ENCODE data around the gene IGF2BP2. TPM values are rescaled to one million over a fixed set of nuclear protein-coding genes. Genes with fewer than 3 reads are reported as not detected.

The IGF2BP2 gene
- total RNA-seq, 1 experiment from 2014 or later, result 133 TPM

DNA sequence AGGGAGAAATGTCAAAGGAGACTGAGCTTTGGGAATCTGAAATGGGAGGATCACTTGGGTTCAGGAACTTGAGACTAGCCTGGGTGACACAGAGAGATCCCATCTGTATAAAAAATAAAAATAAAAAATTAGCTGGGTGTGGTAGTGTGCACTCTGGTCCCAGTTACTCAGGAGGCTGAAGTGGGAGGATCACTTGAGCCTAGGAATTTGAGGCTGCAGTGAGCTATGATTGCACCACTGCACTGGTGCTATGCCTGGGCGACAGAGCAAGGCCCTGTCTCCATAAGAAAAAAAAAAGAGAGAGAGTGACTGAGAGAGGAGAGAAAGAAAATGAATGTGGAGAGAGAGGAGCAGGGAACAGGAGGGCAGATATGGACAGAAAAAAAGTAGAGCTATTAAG, 165.9 kb downstream of the IGF2BP2 start:
- H3K36me3 Mint-ChIP-seq, result peaks cover 44% of the 10 kb centered on the region
- H3K9me3 Mint-ChIP-seq, result no peaks in the 10 kb centered on the region
- no peak overlapping the region for H3K4me3 Mint-ChIP-seq
- DNase-seq (ENCODE audit: low spot score), result no peak
- TF ChIP-seq, protein P1, sequence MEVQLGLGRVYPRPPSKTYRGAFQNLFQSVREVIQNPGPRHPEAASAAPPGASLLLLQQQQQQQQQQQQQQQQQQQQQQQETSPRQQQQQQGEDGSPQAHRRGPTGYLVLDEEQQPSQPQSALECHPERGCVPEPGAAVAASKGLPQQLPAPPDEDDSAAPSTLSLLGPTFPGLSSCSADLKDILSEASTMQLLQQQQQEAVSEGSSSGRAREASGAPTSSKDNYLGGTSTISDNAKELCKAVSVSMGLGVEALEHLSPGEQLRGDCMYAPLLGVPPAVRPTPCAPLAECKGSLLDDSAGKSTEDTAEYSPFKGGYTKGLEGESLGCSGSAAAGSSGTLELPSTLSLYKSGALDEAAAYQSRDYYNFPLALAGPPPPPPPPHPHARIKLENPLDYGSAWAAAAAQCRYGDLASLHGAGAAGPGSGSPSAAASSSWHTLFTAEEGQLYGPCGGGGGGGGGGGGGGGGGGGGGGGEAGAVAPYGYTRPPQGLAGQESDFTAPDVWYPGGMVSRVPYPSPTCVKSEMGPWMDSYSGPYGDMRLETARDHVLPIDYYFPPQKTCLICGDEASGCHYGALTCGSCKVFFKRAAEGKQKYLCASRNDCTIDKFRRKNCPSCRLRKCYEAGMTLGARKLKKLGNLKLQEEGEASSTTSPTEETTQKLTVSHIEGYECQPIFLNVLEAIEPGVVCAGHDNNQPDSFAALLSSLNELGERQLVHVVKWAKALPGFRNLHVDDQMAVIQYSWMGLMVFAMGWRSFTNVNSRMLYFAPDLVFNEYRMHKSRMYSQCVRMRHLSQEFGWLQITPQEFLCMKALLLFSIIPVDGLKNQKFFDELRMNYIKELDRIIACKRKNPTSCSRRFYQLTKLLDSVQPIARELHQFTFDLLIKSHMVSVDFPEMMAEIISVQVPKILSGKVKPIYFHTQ (CRISPR knock-in tag; IDR thresholded peaks at IDR 0.05), result no peak
- no peak for TF ChIP-seq NFE2L1 (CRISPR knock-in tag; IDR thresholded peaks at IDR 0.05)
- no peak for TF ChIP-seq TEAD1 (CRISPR knock-in tag; IDR thresholded peaks at IDR 0.05)
- peak overlapping the region; percentile 60; the same call in 1 of the 2 replicates for H3K27ac Mint-ChIP-seq
- CTCF ChIA-PET, result interaction anchor here (1.6 to 2.0 kb wide), 2 partner anchors 11 to 223 kb away, joined by 4 to 40 read pairs; no protein-coding TSS in a partner anchor
- no peaks in the 10 kb centered on the region; the same call in 1 of the 2 replicates for H3K27me3 Mint-ChIP-seq (ENCODE audit: low read depth)
- no peak for ATAC-seq
- POLR2A ChIA-PET, result no interaction called here
- H3K4me1 Mint-ChIP-seq, result peaks cover 12% of the 10 kb centered on the region

DNA sequence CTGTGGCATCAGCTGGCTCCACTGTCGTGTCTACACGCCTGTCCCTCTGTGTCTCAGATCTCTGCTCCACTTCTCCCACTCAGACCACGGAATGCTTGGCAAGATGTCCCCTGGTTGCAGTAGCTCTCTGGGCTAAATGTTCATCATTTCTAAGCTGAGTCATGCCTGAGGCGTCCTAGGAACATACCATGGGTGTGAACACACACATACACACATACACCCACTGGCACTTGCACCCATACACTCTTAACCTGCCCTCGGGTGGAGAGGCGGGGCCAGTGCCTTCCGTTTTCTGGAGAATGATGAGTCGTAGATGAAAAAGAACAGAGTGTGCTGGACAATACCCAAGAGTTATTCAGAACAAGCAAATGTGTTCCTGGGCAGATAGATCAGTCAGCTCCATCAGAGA, 166.3 kb downstream of the IGF2BP2 start:
- Mint-ChIP-seq H3K36me3 (peaks cover 48% of the 10 kb centered on the region), H3K9me3 (no peaks in the 10 kb centered on the region), H3K27ac (peak overlapping the region; percentile 41; the same call in 1 of the 2 replicates), H3K4me1 (peaks cover 12% of the 10 kb centered on the region), H3K4me3 (no peak overlapping the region), H3K27me3 (ENCODE audit: low read depth) (no peaks in the 10 kb centered on the region; the same call in 1 of the 2 replicates)
- DNase-seq (ENCODE audit: low spot score) (no peak), ATAC-seq (no peak)
- TF ChIP-seq, protein P2, sequence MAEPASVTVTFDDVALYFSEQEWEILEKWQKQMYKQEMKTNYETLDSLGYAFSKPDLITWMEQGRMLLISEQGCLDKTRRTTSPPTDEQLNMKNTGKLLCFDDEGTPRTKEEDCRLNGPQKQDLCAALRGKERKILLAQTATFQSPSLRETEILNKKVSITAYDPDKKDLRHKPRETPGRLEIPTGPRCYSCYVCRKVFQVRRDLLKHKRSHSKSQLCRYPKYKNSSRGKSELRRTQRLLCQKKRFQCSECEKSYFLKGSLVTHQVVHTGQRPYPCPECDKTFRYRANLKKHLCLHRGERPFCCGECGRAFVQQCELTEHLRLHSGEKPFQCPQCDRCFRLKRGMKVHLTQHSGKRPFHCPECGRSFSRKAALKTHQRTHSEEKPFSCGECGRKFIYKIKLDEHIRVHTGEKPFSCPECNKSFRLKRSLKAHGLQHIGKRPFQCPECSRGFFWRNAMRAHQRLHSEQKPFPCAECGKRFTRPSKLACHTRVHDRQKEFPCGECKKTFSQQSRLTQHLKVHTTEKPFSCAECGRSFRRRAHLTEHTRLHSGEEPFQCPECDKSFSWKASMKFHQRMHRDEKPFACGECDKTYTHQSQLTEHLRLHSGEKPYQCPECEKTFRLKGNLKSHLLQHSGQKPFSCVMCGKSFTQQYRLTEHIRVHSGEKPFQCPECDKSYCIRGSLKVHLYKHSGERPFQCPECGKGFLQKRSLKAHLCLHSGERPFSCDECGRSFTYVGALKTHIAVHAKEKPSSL (CRISPR knock-in tag; conservative IDR thresholded peaks at IDR 0.05), result no peak
- TF ChIP-seq MYBL2 (CRISPR knock-in tag; IDR thresholded peaks at IDR 0.05) (no peak), EMX1 (CRISPR knock-in tag; IDR thresholded peaks at IDR 0.05) (no peak), RELA (CRISPR knock-in tag; IDR thresholded peaks at IDR 0.05; ENCODE audit: borderline replicate concordance) (no peak), FOXP1 (CRISPR knock-in tag; IDR thresholded peaks at IDR 0.05; ENCODE audit: borderline replicate concordance) (no peak), ETV6 (CRISPR knock-in tag; IDR thresholded peaks at IDR 0.05) (no peak), ZNF138 (CRISPR knock-in tag; conservative IDR thresholded peaks at IDR 0.05) (no peak)
- CTCF ChIA-PET, result no interaction called here
- POLR2A ChIA-PET, result interaction anchor here (0.5 kb wide), 1 partner anchor 255 kb away, joined by 5 read pairs; no protein-coding TSS in a partner anchor

DNA sequence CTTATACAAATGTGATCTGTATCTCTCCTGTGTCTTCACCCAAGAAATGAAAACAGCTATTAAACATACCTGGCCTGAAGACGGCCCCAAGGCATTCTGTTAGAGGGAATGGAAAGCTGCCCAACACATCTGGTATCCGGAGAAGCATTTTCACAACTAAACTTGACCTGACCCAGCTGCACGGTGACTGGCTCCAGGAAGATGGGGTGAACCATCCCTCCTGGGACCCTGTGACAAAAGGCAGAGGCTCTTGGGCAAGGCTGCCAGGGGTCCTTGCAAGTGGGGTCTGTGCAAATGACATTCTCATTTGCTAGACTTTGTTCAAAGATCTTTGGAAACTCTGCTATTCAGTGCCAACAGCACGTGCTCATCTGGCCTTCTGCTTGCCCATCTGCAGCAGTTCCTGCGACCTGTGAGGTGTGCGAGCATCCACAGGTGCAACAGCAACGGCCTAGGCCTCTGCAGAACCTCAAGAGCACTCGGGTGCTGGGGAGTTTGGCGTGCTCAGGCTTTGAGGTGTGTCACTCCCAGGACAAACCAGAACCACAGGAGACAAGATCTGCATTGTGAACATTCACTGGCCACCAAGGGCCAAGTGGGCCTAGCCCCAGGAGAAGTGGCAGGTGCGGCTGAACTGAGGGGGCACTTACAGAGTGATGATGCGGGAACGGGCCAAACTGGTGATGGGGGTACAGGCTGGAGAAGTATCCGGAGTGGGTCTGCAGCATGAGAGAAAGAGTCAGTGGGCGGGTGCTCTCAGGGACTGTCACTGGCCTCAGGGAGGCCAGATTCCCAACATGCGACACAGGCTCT, 166.9 kb downstream of the IGF2BP2 start:
- ATAC-seq, result no peak
- Mint-ChIP-seq H3K9me3 (no peaks in the 10 kb centered on the region), H3K4me3 (no peak overlapping the region), H3K36me3 (peaks cover 49% of the 10 kb centered on the region), H3K4me1 (peaks cover 12% of the 10 kb centered on the region), H3K27ac (0 out of 2 replicates have a peak overlapping the region, but pooled peaks have one; percentile 23), H3K27me3 (ENCODE audit: low read depth) (no peaks in the 10 kb centered on the region; the same call in 1 of the 2 replicates)
- ChIA-PET CTCF (no interaction called here), POLR2A (interaction anchor here (0.5 kb wide), 1 partner anchor 255 kb away, joined by 5 read pairs; no protein-coding TSS in a partner anchor)
- DNase-seq (ENCODE audit: low spot score), result no peak
- TF ChIP-seq ESRRA (CRISPR knock-in tag; IDR thresholded peaks at IDR 0.05; ENCODE audit: borderline replicate concordance) (no peak), SMAD3 (CRISPR knock-in tag; IDR thresholded peaks at IDR 0.05; ENCODE audit: borderline replicate concordance) (no peak), NFYB (CRISPR knock-in tag; conservative IDR thresholded peaks at IDR 0.05; ENCODE audit: low read depth) (no peak), MYBL2 (CRISPR knock-in tag; IDR thresholded peaks at IDR 0.05) (no peak), FOXJ3 (CRISPR knock-in tag; IDR thresholded peaks at IDR 0.05; ENCODE audit: borderline replicate concordance) (no peak), NFATC4 (CRISPR knock-in tag; IDR thresholded peaks at IDR 0.05) (no peak), ZNF671 (CRISPR knock-in tag; IDR thresholded peaks at IDR 0.05) (no peak)
- TF ChIP-seq, protein P3, sequence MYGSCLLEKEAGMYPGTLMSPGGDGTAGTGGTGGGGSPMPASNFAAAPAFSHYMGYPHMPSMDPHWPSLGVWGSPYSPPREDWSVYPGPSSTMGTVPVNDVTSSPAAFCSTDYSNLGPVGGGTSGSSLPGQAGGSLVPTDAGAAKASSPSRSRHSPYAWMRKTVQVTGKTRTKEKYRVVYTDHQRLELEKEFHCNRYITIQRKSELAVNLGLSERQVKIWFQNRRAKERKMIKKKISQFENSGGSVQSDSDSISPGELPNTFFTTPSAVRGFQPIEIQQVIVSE (CRISPR knock-in tag; IDR thresholded peaks at IDR 0.05; ENCODE audit: borderline replicate concordance), result no peak
- TF ChIP-seq, protein P4, sequence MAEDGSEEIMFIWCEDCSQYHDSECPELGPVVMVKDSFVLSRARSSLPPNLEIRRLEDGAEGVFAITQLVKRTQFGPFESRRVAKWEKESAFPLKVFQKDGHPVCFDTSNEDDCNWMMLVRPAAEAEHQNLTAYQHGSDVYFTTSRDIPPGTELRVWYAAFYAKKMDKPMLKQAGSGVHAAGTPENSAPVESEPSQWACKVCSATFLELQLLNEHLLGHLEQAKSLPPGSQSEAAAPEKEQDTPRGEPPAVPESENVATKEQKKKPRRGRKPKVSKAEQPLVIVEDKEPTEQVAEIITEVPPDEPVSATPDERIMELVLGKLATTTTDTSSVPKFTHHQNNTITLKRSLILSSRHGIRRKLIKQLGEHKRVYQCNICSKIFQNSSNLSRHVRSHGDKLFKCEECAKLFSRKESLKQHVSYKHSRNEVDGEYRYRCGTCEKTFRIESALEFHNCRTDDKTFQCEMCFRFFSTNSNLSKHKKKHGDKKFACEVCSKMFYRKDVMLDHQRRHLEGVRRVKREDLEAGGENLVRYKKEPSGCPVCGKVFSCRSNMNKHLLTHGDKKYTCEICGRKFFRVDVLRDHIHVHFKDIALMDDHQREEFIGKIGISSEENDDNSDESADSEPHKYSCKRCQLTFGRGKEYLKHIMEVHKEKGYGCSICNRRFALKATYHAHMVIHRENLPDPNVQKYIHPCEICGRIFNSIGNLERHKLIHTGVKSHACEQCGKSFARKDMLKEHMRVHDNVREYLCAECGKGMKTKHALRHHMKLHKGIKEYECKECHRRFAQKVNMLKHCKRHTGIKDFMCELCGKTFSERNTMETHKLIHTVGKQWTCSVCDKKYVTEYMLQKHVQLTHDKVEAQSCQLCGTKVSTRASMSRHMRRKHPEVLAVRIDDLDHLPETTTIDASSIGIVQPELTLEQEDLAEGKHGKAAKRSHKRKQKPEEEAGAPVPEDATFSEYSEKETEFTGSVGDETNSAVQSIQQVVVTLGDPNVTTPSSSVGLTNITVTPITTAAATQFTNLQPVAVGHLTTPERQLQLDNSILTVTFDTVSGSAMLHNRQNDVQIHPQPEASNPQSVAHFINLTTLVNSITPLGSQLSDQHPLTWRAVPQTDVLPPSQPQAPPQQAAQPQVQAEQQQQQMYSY (CRISPR knock-in tag; IDR thresholded peaks at IDR 0.05), result no peak
- TF ChIP-seq, protein P5, sequence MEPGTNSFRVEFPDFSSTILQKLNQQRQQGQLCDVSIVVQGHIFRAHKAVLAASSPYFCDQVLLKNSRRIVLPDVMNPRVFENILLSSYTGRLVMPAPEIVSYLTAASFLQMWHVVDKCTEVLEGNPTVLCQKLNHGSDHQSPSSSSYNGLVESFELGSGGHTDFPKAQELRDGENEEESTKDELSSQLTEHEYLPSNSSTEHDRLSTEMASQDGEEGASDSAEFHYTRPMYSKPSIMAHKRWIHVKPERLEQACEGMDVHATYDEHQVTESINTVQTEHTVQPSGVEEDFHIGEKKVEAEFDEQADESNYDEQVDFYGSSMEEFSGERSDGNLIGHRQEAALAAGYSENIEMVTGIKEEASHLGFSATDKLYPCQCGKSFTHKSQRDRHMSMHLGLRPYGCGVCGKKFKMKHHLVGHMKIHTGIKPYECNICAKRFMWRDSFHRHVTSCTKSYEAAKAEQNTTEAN (CRISPR knock-in tag; IDR thresholded peaks at IDR 0.05), result no peak
- TF ChIP-seq, protein P6, sequence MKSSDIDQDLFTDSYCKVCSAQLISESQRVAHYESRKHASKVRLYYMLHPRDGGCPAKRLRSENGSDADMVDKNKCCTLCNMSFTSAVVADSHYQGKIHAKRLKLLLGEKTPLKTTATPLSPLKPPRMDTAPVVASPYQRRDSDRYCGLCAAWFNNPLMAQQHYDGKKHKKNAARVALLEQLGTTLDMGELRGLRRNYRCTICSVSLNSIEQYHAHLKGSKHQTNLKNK (CRISPR knock-in tag; IDR thresholded peaks at IDR 0.05), result no peak

Data from WTC11 (cell line).